Measurements from ENCODE around the gene LPIN1.
"Not testable (repeated sequence)": the region's sequence is repeated elsewhere in the genome, so short reads cannot be mapped to it uniquely, and the experiment has no call there.

Gene LPIN1

GRCh38 chr2:11810237-11810977 is 64.0 kb downstream of the LPIN1 start:
- no peak for DNase-seq (ENCODE audit: low read depth, low spot score)

GRCh38 chr2:11811036-11811654 is 64.7 kb downstream of the LPIN1 start:
- peak; percentile 50 for DNase-seq (ENCODE audit: low read depth, low spot score)

- DNase-seq (ENCODE audit: low read depth, low spot score): no peak
Measured at GRCh38 chr2:11812466-11813248, 66.2 kb downstream of the LPIN1 start.

GRCh38 chr2:11813345-11813744 is 66.9 kb downstream of the LPIN1 start:
- not testable (repeated sequence) for DNase-seq (ENCODE audit: low read depth, low spot score)

- DNase-seq (ENCODE audit: low read depth, low spot score): no peak
Measured at GRCh38 chr2:11813951-11814350, 67.5 kb downstream of the LPIN1 start.

GRCh38 chr2:11814979-11815510 is 68.6 kb downstream of the LPIN1 start:
- no peak for DNase-seq (ENCODE audit: low read depth, low spot score)

- DNase-seq (ENCODE audit: low read depth, low spot score): not testable (repeated sequence)
Measured at GRCh38 chr2:11816935-11817334, 70.5 kb downstream of the LPIN1 start.

GRCh38 chr2:11819235-11819729 is 72.8 kb downstream of the LPIN1 start:
- no peak for DNase-seq (ENCODE audit: low read depth, low spot score)

GRCh38 chr2:11820650-11821049 is 74.2 kb downstream of the LPIN1 start:
- DNase-seq (ENCODE audit: low read depth, low spot score): no peak

- DNase-seq (ENCODE audit: low read depth, low spot score): no peak
Measured at GRCh38 chr2:11821705-11822104, 75.3 kb downstream of the LPIN1 start.

- not testable (repeated sequence) for DNase-seq (ENCODE audit: low read depth, low spot score)
Measured at GRCh38 chr2:11822359-11822745, 75.9 kb downstream of the LPIN1 start.

- no peak for DNase-seq (ENCODE audit: low read depth, low spot score)
Measured at GRCh38 chr2:11822746-11823451, 76.5 kb downstream of the LPIN1 start.

- DNase-seq (ENCODE audit: low read depth, low spot score): peak; percentile 27
Measured at GRCh38 chr2:11824901-11825828, 78.7 kb downstream of the LPIN1 start.

GRCh38 chr2:11827547-11827946 is 81.1 kb downstream of the LPIN1 start:
- no peak for DNase-seq (ENCODE audit: low read depth, low spot score)

- no peak for DNase-seq (ENCODE audit: low read depth, low spot score)
Measured at GRCh38 chr2:11828933-11829323, 82.5 kb downstream of the LPIN1 start.

- peak; percentile 79 for DNase-seq (ENCODE audit: low read depth, low spot score)
Measured at GRCh38 chr2:11829324-11829946, 83.0 kb downstream of the LPIN1 start.

GRCh38 chr2:11829947-11830707 is 83.7 kb downstream of the LPIN1 start:
- DNase-seq (ENCODE audit: low read depth, low spot score): peak; percentile 98

GRCh38 chr2:11830708-11831301 is 84.4 kb downstream of the LPIN1 start:
- DNase-seq (ENCODE audit: low read depth, low spot score): no peak

GRCh38 chr2:11831415-11831814 is 85.0 kb downstream of the LPIN1 start:
- no peak for DNase-seq (ENCODE audit: low read depth, low spot score)

Measured in astrocyte of the hippocampus (primary cell).